T follicular helper cell (primary cell): ENCODE measurements around the gene CYB5R3.

Source experiments
- DNase-seq: peaks from one replicate; pipeline ENCODE4 v3.0.0-alpha.2; 2020; ENCODE audit warnings: low read depth
- total RNA-seq, 2 experiments: gene quantifications; one replicate each; lab custom pipeline; 2026; lab: John Stamatoyannopoulos, UW

Gene CYB5R3
- 16.7 to 25.6 reads per million in 2 experiments for total RNA-seq

DNA sequence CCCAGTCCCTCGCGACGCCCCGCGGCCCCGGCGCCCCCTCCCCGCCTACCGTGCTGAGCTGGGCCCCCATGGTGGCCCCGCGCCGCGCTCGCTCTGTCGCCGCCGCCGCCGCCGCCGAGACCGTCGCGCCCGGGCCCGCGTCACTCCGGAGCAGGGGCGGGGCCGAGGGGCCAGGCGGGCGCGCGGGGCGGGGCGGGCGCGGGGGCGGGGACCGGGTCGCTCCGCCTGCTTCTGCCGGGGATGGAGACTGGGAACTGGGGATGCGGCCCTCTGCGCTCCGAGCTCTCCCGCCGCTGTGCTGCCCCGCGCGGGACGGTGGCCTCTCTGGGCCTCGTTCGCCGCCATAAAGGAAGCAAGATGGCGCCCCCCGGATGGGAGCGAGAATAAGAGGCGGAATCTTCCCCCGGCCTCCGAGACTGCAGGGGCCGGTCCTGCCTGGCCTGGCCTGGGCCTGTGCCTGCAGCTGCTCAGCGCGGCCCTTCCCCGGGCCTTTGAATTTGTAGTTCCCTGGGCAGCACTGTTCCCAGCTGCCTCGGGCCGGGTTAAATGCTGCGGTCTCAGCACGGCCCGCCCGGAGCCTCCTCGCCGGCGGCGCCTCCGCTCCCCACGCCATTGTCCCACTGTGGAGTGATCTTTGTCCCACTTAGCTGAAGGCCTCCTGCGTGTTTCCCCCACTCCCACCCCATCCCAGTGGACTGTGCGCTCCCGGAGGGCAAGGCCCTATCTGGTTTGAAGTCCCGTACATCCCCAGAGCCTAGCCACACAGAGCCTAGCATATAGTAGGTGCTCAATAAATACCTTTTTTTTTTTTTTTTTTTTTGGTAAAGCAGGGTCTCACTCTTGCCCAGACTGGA lies at the start of gene CYB5R3:
CYB5R3 (minus strand) TSS at position 147 of the 854 bp plus-strand sequence; CDS start at position 70, 77 bp downstream.
- DNase-seq = peak; percentile 68

DNA sequence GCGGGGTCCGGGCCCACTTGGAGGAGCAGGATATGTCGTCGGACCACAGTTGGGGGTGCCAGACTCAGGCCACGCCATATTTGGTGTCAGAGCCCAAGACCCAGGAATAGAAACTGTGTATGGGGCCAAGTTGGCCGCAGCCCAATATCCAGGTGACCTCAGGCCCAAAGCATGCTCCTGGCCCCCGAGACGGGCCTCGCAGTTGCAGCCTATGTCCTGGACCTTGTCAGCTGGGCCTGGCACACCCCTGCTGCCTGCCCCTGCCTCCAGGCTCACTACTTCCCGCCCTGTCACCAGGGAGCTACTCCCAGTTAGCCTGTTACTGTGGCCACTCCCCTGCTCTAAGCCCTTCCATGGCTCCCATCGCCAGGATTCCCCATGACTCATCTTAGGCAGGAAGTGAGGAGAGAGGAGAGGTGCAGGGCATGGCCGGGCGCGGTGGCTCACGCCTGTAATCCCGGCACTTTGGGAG lies 48.4 kb upstream of the CYB5R3 start:
- no peak for DNase-seq

DNA sequence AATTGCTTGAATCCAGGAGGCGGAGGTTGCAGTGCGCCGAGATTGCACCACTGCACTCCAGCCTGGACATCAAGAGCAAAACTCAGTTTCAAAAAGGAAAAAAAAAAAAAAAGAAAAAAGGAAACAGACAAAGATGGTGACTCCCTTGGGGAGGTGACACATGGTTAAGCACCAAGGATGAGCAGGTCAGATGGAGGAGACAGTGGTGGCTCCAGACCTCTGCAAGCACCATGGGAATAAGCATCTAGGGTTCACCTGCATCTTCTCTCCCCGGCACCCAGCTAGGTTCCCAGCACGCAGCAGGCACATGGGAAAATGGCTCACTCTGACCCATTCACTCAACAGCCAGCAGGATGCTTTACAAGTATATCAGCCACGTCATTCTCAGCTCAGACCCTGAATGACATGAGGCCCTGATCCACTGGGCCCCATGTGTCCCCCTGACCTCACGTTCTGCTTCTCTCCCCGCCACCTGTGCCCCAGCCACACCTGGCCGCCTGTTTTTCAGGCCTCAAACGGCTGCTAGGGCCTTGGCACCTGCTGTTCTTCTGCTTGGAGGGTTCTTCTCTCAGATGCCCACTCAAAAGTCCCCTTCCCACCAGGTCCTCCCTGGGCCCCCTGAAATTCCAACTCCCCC lies 47.3 kb upstream of the CYB5R3 start:
- DNase-seq = no peak

DNA sequence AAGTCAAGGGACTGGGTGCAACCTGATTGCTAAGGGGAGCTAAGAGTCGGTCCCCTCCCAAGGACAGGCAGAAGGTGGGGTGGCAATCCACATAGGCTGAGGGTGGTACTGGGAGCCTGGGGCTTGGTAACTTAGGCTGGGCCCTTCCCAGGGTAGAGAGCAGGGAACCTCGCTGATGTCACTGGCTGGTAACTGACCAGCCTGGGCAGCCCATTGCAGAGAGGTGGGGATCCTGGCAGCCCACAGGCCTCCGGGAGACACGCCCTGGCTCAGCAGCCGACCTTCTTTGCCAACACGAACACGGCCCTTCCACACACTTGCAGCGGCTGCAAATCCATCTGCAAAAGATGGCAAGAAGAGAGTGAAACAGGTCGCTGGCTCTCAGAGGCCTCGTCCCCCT lies 46.1 kb upstream of the CYB5R3 start:
- DNase-seq = no peak

DNA sequence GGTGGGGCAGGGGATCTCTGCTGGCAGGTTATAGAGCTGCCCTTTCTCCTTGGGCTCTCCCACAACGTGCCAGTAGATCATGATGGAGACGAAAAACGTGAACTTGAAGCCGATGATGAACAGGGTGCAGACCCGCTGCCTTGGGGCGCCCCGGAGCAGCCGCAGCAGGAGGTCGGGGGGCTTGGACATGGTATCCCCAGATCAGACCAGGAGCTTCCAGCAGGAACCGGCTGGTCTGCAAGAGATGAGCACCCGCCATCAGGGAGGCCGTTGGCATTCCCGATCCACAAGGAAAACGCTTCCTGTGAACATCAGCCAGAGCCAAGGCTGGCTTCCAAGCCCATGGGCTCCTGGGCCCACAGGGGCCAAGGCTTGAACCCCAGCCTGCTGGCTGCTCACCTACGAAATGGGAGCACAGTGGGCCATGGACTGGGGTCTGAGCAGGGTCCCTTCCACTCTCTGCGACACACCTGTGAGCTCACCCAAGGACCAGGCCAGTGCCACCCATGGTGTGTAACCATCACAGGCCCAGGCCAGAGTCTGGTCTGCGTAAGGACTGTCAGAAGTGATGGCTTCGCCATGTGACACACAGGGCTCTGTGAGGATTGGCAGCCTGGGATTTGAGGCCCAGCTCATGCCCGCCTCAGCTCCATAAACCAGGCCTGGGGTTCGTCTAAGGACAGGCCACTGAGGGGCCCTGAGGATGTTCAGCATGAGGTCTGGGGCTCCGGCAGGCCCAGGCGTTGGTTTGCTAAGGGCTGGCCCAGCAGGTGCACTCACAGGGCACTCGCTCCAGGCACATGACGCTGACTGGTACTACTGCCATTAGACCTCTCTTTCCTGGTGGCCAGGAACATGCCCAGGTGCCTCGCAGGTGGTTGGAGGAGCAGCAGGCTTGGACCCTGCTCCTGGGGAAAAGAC lies 44.8 kb upstream of the CYB5R3 start:
- no peak for DNase-seq

DNA sequence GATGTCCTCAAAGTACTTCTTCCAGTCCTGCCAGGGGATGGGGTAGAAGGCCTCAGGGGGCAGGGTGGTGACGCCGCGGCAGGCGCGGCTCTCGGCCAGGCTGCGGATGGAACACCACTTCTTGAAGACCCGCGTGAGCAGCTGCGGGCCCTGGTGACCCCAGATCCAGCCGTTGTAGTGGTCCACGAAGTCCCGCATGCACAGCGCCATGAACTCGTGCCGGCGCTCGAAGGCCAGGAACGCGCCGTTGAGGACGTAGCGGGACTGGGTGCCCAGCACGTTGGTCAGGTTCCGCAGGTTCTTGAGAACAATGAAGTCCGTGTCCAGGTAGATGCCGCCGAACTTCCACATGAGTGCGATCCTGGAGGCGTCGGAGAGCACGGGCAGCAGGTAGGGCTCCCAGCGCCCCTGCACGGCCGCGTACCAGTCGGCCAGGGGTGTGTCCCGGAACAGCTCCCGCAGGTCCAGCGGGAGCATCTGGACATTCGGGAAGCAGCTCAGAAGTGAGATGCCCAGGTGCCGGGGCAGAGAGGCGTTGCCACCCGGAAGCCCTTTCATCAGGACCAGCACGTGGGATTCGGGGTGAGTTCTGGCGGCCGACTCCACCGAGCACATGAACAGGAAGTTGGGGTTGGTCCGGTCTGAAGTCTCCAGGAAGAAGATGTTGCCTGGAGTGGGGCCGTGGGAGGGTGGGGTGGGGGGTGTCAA lies 44.0 kb upstream of the CYB5R3 start:
- no peak for DNase-seq

DNA sequence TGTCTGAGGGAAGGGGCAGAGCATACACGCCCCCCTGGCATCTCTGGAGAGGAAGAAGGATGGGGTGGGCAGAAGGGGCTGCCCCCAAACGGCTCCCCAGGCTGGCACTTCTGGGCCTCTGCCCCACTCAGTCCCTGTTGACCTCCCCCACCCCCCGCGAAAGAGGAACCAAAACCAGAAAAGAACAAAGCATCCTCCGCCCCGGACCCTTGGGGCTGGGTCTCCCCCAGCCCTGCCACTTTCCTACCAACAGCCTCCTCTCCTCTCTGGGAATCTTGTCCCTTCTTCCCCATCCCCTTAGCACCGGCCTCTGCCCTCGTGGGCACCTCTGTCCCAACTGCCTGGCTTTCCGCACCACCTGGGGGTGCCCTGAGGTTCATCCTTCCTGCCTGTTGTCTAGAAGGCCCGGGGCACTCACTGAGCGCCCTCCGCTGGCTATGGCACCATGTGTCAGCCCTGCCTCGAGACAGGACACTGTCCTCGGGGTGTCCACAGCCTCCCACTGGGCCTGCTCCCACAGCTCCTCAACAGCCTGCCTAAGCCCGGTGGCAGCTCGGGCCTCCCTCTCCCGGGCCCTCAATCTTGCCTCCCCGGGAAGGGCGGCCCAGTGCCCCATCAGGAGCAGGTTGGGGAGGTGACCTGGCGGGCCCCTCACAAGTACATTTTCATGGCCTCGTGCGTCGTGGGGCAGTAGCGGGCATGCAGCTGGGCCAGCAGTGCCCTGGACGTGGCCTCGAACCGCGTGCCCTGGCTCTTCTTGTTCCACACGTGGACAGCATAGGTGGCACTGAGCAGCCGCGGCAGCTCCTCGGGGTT lies 43.3 kb upstream of the CYB5R3 start:
- DNase-seq = no peak

DNA sequence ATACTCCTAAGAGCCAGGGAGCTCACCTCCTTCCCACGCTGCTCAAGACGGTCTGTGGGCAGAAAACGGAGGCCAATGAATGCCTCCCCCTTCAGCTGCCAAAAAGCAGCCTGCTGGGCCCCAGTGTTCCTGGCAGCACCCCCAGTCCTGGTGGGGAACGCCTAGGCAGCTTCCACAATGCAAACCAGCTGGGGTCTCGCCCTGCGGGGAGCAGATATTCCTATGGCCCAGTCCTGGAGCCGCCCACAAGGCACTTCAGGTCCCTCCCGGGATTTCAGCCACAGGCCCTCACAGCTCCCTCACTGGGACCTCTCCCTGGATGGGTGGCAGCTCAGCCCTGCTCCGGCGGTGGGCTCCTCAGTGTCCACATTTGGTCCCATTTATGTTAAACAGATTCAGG lies 42.2 kb upstream of the CYB5R3 start:
- DNase-seq = no peak

DNA sequence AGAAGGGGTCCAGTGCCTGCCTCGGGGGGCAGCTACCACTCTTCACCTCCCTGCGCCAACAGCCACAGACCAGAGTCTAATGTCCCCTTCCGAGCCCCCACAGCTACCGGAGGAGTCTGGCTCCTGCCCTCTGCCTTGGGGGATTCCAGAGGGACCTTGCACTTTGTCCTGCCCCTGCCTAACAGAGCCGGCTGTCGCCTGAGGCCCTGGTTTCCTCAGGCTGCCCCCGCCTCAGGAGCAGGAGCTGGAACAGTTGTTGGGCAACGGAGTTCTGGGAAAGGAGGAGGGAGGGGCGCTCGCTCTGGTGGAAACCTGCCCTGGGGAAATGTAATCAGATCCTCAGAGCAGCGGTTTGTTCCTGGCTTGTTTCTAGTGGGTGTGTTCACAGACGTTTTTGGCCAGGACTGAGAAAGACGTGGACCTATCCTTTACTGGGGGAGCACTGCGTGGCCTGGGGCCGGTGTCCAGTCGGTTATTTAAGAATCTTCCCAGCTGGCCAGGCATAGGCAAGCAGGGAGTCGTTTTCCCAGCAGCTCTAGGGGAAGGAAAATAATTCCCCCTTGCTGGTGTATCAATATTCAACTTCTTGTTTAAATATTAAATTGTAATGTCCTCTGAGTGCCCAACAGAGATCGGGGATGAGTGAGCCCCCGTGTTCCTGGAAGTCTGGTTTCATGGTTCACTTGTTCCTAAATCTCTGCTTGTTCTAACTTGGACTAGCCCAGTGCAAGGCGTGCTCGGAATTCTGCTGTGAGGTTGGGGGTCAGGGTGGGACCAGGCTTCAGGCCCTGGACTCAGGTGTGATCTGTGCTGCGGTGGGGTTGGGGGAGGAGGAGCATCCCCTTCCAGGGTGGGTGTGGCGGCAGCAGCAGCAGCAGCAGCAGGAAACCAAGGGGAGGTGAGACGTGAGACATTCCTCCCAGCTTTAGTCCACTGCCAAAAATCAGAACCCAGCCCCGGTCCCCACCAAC lies 39.3 kb upstream of the CYB5R3 start:
- DNase-seq = no peak

DNA sequence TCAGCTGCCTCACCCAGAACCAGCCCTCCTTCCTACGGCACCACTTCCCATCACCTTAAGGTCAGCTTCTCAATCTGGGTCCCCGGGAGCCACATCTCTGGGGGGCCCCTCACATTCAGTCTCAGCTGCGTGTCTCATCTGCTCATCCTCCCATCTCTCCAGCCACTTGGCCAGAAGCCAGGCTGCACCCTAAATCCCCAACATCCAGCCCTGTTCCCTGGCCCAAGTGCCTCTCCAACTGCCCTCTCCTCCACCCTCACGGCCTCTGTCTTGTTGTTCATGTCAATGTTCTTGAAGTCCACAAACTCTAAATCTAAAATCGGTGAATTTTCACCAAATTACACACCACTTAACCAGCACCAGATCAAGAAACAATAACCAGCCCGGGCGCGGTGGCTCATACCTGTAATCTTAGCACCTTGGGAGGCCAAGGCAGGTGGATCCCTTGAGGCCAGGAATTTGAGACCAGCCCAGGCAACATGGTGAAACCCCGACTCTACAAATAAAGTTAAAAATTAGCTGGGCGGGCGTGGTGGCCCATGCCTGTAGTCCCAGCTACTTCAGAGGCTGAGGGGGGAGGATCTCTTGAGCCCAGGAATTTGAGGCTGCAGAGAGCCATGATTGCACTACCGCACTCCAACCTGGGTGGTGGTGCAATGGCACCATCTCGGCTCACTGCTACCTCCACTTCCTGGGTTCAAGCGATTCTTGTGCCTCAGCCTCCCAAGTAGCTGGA lies 37.7 kb upstream of the CYB5R3 start:
- DNase-seq = no peak

DNA sequence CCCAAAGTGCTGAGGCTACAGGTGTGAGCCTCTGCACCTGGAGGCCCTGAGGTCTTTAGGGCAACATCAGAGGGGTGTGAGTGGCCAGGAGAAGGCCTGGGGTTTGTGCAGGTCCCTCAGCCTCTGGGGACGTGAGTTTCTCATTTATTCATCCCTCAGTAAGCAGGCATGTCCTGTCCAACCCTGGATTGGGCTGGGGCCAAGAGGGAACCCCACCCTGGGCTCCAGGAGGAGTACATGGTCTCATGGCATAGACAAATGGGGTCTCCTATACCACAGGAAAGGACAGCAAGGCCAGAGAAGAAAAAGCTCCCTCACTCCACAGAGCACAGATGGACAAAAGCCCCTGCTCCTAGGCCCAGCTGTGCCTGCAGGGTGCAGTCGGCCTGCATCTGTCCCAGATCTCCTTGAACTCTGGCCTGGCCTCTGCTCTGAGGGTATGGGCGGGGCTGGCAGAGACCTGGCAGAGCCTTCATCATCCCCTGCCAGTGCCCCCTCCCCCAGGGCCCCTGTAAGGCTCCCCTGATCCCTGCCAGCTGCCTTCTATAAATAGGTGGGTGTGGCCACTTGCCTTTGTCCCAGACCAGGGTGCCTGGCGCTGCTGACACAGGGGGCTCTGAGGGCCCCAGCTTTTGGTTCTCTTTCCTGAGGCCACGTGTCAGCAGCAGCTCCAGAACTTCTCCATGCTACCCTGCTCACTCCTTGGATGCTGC lies 36.9 kb upstream of the CYB5R3 start:
- no peak for DNase-seq

DNA sequence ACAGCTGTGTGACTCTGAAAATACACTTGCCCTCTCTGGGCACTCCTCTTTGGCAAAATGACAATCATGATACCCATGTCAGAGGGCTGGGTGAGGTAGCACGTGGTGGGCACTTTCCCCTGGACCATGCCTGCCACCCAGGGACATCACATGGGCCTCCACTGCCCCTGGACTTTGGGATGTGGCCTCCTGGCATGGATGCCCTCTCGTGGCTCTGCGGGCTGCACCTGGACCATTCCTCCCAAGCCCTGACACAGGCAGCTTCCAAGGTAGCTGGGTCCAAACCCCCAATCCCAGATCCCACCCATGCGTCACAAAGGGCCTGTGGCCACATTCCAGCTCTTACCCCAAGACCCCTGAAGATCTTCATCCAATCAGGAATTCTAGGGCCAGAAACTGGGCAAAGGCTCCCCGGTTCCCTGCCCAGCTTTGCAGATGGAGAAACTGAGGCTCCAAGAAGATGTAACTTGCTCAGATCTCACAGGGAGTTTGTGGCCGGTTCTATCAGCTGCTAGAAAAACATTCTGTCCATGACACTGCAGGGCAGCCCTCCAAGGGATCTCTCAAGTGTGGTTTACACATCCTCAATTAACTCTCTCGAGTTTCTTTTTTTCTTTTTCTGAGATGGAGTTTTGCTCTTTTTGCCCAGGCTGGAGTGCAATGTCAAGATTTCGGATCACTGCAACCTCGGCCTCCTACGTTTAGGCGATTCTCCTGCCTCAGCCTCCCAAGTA lies 35.4 kb upstream of the CYB5R3 start:
- DNase-seq = no peak

DNA sequence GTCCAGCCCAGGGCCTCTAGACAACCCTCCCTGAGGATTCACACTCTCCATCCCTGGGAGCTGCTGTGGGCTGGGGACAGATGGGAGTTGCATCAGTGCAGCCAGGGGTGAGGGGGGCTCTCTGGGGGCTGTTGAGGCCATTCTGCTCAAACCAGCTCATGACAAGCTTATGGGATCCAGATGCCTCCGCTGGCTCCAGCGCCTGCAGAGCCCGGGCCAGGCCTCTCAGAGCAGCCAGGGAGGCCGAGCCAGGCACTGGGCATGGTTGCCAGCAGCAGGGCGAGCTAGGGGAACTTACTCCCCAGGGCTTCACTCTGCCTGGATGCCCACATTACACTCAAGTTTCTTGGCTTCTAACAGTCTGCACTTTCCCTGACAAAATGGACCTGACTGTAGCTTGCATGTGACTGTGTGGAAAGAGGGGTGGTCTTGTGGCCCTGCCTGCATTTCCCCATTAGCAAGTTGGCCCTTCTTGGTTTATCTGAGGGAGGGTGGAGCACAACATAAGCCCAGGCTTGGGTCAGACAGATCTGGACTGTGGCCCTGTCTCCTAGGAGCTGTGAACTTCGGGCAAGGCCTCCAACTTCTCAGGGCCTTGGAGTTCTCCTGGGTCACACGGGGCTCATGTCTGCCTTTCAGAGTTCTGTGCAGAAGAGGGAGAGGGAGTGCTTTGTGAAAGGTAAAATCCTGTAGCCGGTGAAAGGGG lies 34.5 kb upstream of the CYB5R3 start:
- DNase-seq = no peak

DNA sequence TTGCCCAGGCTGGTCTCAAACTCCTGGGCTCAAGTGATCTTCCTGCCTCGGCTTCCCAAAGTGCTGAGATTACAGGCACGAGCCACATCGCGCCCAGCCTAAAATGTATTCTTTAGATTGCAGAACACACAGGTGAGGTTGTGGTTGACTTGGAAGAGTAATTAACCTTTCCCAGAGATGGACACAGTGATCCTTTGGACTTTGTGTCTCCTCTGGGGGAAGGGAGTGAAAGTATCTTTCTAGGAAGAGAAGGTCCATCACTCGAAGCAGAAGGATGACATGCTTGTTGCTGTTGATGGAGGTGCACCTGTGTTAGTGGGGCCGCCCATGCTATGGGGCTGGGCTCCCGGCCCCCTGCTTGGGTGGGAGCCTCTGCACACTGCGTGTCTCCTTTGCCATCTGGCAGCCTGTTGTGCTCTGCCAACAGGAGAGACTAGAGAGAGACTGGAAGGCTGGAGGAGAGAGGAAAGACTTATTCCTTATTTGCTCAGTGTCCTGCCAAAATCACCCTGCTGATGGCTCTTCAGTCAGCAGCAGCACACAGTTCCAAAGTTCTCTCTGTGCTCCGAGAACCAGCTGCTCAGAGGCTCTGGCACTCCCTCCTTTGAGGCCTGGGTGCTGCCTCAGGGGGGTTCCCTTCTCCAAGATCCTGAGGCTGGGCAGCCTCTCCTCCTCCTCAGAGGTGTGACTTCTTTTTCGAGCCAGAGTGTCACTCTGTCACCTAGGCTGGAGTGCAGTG lies 33.1 kb upstream of the CYB5R3 start:
- no peak for DNase-seq

DNA sequence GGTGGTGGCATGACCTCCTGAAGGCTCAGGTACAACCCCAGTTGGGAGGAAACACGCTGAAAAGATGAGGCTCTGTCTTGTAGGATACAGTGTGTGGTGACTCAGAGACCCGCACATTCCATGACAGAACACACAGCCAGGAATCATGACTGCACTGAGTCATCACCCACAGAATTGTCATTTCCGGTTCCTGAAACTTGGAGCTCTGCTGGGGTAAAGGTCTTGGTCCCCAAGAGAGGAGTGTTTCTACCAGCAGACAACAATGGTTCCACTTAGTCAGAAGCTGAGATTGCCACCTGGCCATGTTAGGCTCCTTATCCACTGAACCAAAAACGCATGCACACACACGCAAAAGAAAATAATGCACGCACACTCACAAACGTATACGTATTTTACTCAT lies 31.5 kb upstream of the CYB5R3 start:
- no peak for DNase-seq

DNA sequence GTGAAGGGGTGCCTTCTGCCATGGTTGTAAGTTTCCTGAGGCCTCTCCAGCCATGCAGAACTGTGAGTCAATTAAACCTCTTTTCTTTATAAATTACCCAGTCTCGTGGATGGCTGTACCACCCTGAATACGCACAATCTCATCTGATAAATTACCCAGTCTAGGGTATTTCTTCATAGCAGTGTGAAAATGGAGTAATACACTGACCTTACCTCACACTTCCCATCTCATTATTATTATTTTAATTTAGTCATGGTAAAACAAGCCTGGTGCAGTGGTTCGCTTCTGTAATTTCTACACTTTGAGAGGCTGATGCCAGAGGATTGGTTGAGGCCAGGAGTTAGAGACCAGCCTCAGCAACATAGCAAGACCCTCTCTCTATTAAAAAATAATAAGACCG lies 30.5 kb upstream of the CYB5R3 start:
- no peak for DNase-seq
